Peyer's patch (tissue), 4 donors: ENCODE results near the gene PHF2.

Experiments used
- POLR2A ChIP-seq, 2 donors: fragments of 450-650 bp; IDR thresholded peaks; one replicate each; pipeline ENCODE4 v1.5.1; 2017; ENCODE audit warnings: antibody characterized with exemption in 2 of 2, mild to moderate bottlenecking in 2 of 2, moderate library complexity in 2 of 2
- TF ChIP-seq, protein P1 (sequence below), 6 experiments: fragments of 450-650 bp in 4 of 6; fragments of 200-600 bp in 2 of 6; sonication (generic) in 1 of 6; IDR thresholded peaks; one replicate each; pipeline ENCODE4 v1.5.1; 2017 to 2019; ENCODE audit warnings: antibody characterized with exemption in 6 of 6, mild to moderate bottlenecking in 3 of 6, moderate library complexity in 1 of 6

DNA sequence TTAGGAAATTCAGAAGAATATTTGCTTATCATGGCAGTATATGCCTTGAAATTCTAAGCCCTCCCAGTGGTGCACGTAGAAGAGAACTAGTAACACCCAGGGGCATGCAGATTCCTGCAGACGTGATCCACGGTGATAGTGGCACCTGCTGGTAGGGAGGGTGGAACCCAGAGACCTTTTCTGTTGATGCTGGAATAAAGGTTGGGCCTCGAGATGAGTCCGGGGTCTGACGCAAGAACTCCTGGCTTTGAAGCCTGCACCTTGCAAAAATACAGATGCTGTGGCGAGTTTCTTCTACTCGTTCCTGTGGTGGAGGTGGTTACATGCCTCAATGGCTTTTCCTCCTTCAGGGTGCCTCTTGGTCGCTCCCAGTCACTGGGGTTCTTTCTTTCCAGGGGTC, 39.5 kb upstream of the PHF2 start:
- TF ChIP-seq, protein P1, sequence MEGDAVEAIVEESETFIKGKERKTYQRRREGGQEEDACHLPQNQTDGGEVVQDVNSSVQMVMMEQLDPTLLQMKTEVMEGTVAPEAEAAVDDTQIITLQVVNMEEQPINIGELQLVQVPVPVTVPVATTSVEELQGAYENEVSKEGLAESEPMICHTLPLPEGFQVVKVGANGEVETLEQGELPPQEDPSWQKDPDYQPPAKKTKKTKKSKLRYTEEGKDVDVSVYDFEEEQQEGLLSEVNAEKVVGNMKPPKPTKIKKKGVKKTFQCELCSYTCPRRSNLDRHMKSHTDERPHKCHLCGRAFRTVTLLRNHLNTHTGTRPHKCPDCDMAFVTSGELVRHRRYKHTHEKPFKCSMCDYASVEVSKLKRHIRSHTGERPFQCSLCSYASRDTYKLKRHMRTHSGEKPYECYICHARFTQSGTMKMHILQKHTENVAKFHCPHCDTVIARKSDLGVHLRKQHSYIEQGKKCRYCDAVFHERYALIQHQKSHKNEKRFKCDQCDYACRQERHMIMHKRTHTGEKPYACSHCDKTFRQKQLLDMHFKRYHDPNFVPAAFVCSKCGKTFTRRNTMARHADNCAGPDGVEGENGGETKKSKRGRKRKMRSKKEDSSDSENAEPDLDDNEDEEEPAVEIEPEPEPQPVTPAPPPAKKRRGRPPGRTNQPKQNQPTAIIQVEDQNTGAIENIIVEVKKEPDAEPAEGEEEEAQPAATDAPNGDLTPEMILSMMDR (IDR thresholded peaks at IDR 0.05): peak in 2 of 6 experiments; percentile 9 to 15
- TF ChIP-seq POLR2A (IDR thresholded peaks at IDR 0.05): no peak
